Mesenteric fat pad (tissue), 1 donor: ENCODE measurements around the gene ZNF668. TPM values are rescaled to one million over a fixed set of nuclear protein-coding genes. Genes with fewer than 3 reads are reported as not detected.
"Not testable (repeated sequence)": the region's sequence is repeated elsewhere in the genome, so short reads cannot be mapped to it uniquely, and the experiment has no call there.

Experiments
- DNase-seq: peaks from one replicate; pipeline ENCODE4 v3.0.0-alpha.2; 2020; ENCODE audit warnings: low spot score
- total RNA-seq: library from RNA; stranded (reverse); fragmentation: NEBNext Ultra II Directional; extraction: Animal tissue kit (Norgen Biotek cat#: 25700); gene quantifications from one replicate; pipeline ENCODE4 v1.2.1, GENCODE V29; 2021
- donor health status: DM: yes; HTN: yes; CAD: no.

The ZNF668 gene
- total RNA-seq, 1 donor from 2014 or later, result 13.3 TPM

DNA sequence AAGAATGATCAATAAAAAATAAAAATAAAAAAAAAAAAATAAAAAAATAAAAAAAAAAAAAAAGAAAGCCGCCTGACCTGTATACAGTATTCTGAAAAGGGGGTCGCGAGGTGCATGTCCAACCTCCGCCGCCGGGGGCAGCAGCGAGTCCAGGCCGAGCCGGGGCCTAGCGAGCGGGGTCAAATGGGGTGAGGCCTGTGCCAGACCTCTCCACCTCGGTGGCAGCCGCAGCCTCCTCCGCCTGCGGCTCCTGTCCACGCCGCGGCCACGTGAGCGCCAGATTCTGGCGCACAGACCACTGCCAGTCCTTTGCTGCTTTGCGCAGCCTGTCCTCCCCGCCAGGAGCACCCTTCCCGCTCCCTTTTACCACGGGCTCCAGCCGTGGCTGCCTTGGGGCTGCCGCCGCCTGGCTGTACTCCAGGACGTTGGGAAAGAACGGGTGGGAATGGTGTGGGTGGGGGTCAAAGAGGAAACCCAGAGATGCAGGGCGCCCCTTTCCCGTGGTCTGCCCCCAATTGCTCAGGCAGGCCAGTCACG is 31.7 kb upstream of the ZNF668 start:
- peak; percentile 94 for DNase-seq

DNA sequence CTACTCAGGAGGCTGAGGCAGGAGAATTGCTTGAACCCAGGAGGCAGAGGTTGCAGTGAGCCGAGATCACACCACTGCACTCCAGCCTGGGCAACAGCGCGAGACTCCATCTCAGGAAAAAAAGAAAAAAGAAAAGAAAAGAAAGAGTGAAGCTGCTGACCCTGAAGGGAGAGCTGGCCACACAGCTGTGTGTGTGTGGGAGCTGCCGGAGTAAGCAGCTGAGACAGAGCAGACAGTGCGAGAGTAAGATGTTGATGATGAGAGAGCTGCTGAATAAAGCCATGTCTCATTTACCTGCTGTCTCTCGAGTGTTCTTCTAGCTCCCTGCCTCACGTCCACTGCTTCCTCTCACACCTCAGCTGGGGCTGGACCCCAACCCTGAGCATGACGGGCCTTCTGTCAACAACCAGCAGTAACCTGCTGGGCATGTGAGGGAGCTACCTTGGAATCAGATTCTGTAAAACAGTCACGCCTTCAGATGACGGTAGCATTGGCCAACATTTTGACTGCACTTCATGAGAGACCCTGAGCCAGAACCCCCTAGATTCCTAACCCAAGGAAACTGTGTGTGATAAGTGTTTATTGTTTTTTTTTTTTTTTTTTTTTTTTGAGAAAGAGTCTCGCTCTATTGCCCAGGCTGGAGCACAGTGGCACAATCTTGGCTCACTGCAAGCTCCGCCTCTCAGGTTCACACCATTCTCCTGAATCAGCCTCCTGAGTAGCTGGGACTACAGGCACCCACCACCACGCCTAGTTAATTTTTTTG is 27.0 kb upstream of the ZNF668 start:
- not testable (repeated sequence) for DNase-seq

DNA sequence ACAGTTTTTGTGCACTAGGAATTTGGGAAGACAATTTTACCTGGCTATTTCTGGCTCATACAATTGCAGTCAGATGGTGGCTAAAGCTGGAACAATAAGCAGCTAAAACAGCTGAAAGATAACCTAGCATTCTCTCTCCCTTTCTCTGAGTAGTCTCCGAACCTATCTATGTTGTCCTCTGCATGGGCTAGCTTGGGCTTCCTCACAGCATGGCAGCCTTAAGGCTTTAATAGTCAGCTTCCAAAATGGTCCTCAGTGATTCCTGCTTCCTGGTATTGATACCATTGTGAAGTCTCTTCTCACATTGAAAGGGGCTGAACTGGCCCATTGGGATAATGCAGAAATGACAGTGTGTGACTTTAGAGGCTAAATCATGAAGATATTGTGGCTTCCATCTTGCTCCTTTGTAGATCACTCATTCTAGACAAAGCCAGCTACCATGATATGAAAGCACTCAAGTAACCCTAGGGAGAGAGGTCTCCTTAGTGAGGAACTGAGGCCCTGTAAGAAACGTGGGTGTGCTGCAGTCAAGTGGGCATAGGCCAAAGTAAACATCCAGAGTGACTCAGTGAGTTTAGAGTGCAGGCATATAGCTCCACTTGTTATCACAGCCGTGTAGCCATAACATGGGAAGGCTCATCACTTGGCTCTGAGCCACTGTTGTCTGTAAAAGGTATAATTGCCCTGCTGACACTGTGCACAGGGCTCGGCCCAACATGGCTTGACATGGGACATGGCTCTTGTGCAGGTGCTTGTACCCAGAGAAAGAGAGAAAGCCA is 26.0 kb upstream of the ZNF668 start:
- DNase-seq, result no peak

DNA sequence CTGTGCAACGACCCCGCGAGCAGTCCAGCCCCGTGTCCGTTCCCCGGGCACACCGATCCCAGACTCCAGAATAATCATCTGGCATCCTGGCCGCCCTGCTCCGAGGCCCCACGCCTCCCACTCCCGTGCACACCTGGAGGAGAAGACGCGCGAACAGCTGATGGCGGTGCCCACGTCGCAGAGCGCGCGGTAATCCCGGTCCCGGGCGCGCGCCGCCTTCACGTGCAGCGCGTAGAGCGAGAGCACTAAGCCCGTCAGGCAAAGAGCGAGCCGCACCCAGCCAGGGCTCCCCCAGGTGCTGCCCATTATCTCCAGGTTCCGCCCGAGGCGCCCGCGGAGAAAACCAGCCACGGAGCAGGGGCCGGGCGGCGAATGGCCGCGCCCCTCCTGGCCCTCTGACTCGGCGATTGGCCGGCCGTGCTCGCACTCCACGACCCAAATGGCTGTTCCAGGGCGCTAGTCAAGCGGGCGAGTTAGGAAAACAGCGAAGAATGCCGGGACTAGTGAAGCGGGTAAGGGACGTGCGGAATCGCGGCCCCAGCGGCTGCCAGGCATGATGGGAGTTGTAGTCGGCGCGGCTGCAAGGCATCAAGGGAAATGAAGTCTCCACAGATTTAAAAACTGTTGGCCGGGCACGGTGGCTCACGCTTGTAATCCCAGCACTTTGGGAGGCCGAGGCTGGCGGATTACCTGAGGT is 20.5 kb upstream of the ZNF668 start, which contains the start of gene VKORC1:
VKORC1 (minus strand) TSS at position 374 of the 697 bp plus-strand sequence; CDS start at position 306, 68 bp downstream.
- DNase-seq, result peak; percentile 97

DNA sequence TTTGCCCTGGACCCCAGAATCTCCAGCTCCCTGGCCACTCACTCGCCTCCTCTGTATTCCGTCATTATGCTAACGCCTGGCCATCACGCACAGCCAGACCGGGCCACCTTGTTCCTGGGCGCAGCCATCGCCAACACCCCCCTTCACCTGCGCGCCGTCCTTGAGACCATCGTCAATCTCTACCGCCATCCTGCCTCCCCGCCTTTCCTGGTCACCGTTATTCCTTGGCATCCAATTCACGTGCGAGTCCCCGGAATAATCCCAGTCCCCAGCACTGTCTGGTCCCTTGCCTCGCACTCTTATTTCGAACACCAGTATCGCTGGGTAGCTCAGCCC is 20.0 kb upstream of the ZNF668 start:
- DNase-seq, result no peak

DNA sequence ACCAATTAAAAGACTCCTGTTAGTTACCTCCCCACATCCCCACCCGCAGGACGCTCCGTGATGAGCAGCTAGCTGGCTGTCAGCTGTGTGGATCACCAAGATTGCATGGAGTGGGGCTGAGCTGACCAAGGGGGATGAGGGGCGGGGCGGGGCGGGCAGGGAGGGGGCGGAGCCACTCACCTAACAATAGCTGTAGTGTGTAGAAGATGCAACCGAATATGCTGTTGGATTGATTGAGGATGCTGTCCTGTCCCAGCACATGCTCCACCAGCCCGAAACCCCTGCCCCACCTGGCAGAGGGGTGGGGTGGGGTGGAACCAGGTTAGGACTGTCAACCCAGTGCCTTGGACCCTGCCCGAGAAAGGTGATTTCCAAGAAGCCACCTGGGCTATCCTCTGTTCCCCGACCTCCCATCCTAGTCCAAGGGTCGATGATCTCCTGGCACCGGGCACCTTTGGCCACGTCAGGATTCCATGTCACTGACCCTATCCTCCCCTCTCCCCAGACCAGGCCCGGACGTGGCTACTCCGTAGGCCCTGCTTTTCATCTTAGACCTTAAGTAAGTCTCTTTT is 19.2 kb upstream of the ZNF668 start:
- no peak for DNase-seq

DNA sequence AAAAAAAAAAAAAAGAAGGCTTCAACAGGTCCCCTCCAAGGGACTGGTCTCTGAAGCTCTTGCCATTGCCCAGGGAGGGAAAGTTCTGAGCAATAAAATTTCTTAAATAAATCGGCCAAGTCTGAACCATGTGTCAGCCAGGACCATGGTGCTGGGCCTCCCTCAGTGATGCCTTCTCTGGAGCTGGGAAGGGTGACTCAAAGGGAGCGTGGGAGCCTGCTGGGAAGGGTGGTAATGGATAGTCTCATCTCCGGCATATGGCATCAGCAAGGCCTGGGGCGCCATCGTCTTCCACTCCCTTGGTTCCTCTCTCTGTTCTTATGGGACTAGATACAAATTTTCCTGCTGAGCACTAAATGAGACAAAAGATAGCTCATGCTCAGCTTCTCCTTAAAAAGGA is 18.3 kb upstream of the ZNF668 start:
- DNase-seq, result no peak

DNA sequence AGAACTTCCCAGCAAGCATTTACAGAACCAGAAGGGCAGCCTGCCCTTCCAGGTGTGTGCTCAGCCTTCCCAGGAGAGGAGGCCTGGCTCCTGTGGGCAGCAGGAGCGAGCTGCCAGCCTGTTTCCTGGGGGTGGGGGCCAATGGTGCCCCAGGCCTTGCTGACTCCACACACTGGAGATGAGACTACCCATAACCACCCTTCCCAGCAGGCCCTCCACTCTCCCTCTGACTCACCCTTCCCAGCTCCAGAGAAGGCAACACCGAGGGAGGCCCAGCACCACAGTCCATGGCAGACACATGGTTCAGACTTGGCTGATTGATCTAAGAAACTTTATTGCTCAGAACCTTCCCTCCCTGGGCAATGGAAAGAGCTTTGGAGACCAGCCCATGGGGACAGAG is 16.5 kb upstream of the ZNF668 start:
- no peak for DNase-seq

DNA sequence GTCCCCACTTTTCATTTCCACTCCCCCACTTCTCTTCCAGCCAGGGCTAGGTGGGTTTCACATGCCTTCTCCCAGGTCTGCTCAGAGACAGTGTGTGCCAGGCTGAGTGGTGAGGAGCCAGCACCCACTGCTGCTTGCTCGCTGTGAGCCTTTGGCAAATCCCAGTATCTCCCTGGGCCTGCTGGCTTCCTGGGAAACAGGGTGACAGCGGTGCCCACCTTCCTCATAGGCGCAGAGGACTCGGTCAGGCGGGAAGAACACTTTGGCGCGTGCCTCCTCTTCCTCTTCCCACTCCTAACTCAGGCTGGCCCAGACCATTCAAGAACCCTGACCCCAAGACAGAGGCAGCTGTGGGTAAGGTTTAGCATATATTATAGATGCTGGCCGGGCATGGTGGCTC is 15.2 kb upstream of the ZNF668 start:
- DNase-seq, result no peak

DNA sequence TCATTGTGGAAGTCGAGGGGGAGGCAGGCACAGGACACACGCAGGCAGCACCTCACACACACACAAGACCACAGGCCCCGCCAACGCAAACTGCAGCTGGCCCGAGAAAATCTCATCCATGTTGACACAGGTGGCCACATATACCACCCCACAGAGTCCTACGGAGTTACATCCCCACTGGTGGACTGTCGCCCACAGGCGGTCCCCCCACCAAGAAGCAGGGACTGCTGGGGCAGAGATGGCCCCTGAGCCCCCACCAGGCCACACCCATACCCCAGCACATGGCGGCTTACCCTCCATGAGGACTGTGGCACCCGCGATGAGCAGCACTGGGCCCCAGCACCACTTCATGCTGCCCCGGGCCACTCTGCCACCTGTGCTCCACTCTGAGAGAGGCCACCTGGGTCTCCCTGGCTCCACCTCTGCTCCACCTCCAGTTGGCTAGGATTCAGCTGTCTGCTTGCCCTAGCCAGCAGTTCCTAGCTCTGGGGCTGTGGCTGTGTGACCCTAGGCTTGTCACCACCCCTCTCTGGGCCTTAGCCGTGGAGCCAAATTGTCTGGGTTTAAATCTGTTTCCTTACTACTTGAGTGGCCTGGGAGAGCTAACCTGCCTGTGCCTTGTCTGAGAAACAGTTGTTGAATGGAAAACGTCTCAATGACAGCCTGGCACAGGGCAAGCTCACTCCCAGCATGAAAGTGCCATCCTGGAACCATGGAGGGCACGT is 14.6 kb upstream of the ZNF668 start, which contains the start of gene PRSS53:
PRSS53 (minus strand) TSS at position 485 of the 725 bp plus-strand sequence; CDS start at position 351, 134 bp downstream.
- no peak for DNase-seq

DNA sequence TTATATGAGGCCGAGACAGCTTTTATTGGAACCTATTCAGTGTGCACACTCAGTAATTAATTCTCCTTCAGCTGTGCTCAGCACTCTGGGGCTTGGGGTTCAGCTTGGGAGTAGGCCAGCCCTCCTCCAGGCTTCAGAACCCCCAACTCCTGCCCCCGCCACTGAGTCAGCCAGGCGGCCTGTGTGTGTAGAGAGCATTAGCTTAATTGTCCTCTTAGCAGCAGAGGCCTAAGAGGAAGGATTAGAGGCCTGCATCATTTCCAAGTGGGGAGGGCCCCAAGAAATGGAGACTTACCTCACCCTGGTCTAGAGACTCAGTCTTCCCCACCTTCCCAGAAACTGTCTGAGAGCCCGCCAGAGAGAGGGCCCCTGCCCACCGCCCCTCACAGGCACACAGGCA is 13.9 kb upstream of the ZNF668 start:
- DNase-seq, result no peak

DNA sequence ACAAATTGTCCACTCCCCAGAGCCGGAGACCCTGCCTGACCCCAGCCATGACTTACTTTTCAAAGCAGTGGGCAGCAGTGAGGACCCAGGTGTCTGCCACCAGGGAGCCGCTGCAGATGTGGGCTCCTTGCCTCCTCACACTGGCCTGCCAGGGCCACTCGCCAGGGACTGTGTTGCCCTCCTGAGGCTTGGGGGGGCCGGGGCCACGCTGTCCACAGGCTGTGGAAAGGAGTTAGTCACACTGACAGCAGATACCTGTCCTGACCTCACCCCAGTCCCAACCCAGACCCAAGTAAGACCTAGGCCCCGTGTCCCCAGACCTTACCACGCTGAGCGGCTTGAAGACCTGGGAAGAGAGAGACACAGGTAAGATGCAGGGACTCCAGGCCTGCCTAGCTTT is 13.4 kb upstream of the ZNF668 start:
- DNase-seq, result no peak

DNA sequence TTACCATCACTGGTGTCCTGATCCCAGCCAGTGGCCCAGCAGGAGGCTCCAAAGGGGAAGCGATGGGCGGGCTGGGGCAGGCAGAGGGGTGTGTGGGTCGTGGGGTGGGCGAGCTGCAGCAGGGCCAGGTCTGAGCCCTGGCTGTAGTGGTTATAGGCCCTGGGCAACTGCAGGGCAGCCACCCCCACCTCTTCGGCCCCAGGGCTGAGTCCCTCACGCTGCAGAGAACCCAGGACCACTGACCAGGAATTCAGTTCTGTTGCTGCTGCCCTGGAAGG is 12.5 kb upstream of the ZNF668 start:
- no peak for DNase-seq

DNA sequence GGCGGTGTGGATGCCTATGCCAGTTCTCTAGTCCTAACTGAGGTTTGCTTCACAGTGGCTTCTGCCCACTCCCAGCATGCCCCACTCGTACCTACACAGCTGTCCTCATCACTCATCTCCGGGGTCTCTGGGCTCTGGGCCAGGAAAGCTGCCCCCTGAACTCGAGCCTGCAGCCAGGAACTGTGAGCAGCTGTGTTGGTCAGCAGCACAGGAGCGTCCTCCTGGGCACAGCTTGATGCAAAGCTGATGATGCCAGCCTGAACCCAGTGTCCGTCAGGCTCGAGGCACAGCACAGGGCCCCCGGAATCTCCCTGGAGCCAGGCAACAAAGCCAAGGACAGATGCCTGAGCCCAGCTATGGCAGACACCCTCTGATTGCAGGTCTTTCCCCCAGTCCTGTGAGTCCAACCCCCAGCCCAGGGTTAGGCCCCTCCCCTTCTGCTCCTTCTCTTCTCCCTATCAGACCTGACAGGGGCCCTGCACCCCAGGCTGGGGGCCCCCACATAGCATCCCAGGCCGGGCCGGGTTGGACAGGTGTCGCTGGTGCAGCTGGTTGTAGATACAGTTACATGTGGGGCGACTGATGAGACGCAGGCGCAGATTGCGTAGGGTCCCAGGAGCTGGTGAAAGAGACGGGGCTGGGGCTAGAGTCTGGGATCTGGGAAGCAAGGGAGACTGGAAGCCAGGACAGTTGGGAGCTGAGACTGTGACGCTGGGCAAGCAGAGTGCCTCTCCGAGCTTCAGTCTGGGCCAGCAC is 12.0 kb upstream of the ZNF668 start:
- no peak for DNase-seq

DNA sequence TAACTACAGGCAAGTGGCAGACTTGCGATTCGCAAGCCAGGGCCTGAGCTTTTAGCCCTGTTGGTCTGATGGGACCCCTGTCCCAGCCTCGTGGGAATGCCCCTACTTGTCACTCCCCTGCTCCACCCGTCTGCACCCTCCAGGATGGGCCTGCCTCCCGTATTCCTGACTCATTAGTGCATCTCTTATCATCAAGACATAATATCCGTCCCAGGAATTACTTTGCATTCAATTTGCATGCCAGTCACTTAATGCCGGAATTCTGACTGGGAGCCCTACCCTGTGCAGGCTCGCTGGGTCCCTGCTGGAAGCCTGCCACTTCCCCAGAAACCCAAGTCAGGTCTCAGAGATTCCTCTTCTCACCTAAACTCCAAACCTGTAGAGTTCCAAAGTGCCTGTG is 11.4 kb upstream of the ZNF668 start:
- no peak for DNase-seq

DNA sequence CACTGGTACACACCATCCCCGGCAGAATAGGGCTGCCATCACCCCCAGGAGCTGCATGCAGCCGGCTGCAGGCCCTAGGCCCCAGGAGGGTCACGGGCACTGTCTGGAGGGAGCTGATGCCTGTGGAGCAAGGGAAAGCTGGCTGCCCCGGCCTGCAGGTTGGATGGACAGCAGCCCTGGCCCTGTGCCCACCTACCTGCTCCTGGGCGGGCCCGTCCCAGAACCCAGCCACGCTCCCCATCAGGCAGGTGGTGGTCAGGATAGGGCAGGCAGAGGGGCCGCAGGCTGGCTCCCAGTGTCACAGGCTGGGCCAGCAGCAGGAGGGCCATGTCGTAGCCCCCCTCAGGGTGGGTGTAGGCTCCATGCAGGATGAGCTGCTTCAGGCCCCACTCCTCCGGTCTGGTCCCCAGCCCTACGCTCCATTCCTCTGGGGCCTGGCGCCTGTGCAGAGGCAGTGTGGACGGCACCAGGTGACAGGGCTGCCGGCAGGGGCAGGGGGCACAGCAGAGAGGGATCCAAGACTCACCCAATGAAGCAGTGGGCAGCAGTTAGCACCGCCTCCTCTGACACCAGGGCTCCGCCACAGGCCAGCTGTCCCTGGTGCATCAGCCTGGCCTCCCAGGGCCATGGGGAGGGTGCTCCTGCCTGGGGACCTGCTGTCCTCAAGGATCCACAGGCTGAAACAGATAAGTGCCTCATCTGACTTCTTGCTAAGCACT is 10.7 kb upstream of the ZNF668 start:
- DNase-seq, result no peak

DNA sequence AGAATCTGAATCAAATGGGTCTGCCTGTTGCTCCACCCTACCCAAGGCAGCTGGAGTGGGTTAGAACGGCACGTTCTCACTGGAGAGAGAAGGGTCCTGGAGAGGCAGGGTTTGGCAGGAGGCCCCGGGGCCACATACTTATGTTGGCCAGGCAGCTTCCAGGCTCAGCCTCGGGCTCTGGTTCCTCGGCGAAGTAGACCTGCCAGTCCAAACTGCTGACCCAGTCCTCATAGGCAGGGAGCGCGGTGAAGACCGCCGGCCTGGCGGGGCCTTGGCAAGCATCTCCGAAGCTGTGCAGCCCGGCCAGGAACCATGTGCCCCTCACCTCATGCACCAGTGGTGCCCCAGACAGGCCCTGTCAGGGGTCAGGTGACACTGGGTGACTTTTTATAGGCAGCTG is 9.9 kb upstream of the ZNF668 start:
- no peak for DNase-seq

DNA sequence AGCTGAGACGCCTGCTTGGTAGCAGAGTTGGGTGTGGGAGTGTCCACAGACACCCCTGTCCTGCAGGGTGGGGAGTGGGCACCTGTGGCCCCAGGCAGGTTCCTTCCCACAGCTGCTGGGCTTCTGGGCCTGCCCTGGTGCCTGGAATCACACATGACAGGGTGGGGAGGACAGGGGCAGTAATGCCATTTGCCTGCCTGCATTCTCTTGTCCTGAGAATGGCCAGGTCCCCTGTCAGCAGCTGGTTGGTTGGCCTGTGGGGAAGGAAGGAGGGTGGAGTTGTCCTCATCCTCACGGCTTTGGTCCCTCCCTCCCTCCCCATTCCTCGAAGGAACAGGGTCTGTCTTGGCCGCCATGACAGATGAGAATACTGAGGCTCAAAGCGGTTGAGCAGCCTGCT is 9.5 kb upstream of the ZNF668 start:
- no peak for DNase-seq

DNA sequence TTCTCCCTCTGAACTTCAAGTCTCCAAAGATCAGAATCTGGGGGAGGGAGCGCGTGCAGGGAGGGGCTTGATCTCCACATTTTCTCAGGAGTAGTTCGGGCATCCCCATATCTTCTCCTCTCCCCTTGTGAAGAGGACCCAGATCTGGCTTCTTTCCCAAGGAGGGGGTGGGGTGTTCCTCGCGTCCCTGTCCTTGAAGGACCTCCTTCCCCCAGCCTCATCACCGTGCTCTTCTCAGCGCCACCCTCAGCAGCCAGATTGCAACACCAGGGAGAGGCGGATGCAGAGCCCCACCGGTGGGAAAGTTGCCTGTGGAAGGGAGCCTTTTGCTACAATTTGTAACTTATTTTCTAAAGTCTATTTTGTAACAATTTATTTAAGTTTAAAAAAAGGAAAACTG is 9.0 kb upstream of the ZNF668 start:
- DNase-seq, result no peak
